Hepatocyte (in vitro differentiated cells): ENCODE results near the gene REG3A.

Source experiments
- CTCF ChIP-seq: fragments of 200-600 bp; sonication (generic); IDR thresholded peaks from 2 replicates; pipeline ENCODE4 v1.5.1; 2016; ENCODE audit warnings: antibody characterized with exemption, mild to moderate bottlenecking; ENCODE audit not compliant: poor library complexity
- EZH2phosphoT487 ChIP-seq: fragments of 200-600 bp; sonication (generic); IDR thresholded peaks from one replicate; pipeline ENCODE4 v1.6.1; 2018; ENCODE audit warnings: antibody characterized with exemption, mild to moderate bottlenecking, low read depth, moderate library complexity; ENCODE audit not compliant: unreplicated experiment, severe bottlenecking

- TF ChIP-seq CTCF, result no peak
- no peak for TF ChIP-seq EZH2phosphoT487
These were observed 44.6 kb downstream of the REG3A start for GRCh38 chr2:79114797-79115494.
